NB4 (cell line): ENCODE results near the gene ACTBL2.

ENCODE experiments used
- POLR2A ChIP-seq: IDR thresholded peaks from 2 replicates; pipeline ENCODE4 v1.6.1; 2011; ENCODE audit warnings: mild to moderate bottlenecking; ENCODE audit not compliant: insufficient read length; ENCODE audit errors: extremely low read depth
- TF ChIP-seq, protein P1 (sequence below): IDR thresholded peaks from one replicate; pipeline ENCODE4 v1.5.1; 2012; ENCODE audit warnings: low read depth, low read length

- TF ChIP-seq, protein P1, sequence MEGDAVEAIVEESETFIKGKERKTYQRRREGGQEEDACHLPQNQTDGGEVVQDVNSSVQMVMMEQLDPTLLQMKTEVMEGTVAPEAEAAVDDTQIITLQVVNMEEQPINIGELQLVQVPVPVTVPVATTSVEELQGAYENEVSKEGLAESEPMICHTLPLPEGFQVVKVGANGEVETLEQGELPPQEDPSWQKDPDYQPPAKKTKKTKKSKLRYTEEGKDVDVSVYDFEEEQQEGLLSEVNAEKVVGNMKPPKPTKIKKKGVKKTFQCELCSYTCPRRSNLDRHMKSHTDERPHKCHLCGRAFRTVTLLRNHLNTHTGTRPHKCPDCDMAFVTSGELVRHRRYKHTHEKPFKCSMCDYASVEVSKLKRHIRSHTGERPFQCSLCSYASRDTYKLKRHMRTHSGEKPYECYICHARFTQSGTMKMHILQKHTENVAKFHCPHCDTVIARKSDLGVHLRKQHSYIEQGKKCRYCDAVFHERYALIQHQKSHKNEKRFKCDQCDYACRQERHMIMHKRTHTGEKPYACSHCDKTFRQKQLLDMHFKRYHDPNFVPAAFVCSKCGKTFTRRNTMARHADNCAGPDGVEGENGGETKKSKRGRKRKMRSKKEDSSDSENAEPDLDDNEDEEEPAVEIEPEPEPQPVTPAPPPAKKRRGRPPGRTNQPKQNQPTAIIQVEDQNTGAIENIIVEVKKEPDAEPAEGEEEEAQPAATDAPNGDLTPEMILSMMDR = no peak
- no peak for TF ChIP-seq POLR2A
These were observed 34.6 kb upstream of the ACTBL2 start for GRCh38 chr5:57517250-57517649.
